Nephron (organoid): ENCODE data around the gene ZNF654.

ENCODE experiments used
- H3K27ac Mint-ChIP-seq, 3 experiments: 2 replicates each; pipeline ENCODE4 v1.8.0; 2020; ENCODE audit warnings: mixed read lengths in 3 of 3, mild to moderate bottlenecking in 2 of 3, moderate library complexity in 1 of 3
- H3K27me3 Mint-ChIP-seq: 2 replicates; pipeline ENCODE4 v1.8.0; 2021; ENCODE audit warnings: low read depth, mild to moderate bottlenecking, moderate library complexity, mixed read lengths
- H3K36me3 Mint-ChIP-seq: 2 replicates; pipeline ENCODE4 v1.8.0; 2020; ENCODE audit warnings: low read depth, mixed read lengths
- H3K4me1 Mint-ChIP-seq: 2 replicates; pipeline ENCODE4 v1.8.0; 2020; ENCODE audit warnings: mixed read lengths
- H3K4me3 Mint-ChIP-seq, 3 experiments: 2 replicates each; pipeline ENCODE4 v1.8.0; 2020; ENCODE audit warnings: mild to moderate bottlenecking in 3 of 3, mixed read lengths in 3 of 3, moderate library complexity in 2 of 3
- H3K9me3 Mint-ChIP-seq: 2 replicates; pipeline ENCODE4 v1.8.0; 2020; ENCODE audit warnings: mixed read lengths
- CTCF ChIP-seq, 3 experiments: fragments of 200-600 bp; sonication (generic); IDR thresholded peaks; one replicate each; pipeline ENCODE4 v1.5.0; 2021; ENCODE audit warnings: antibody characterized with exemption in 3 of 3; ENCODE audit not compliant: unreplicated experiment in 3 of 3

The ZNF654 gene

DNA sequence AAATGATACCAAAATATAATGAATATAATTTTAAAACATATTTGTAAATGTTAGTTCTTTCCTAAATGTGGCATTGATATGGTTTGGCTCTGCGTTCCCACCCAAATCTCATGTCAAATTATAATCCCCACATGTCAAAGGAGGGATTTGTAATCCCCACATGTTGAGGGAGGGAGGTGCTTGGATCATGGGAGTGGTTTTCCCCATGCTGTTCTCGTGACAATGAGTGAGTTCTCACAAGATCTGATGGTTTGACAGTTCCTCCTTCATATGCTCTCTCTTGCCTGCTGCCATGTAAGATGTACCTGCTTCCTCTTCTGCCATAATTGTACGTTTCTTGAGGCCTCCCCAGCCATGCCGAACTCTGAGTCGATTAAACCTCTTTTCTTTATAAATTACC is 12.3 kb upstream of the ZNF654 start:
- no peak overlapping the region for H3K4me3 Mint-ChIP-seq
- no peak overlapping the region for H3K27ac Mint-ChIP-seq
- no peaks in the 10 kb centered on the region for H3K36me3 Mint-ChIP-seq
- no peaks in the 10 kb centered on the region for H3K27me3 Mint-ChIP-seq
- H3K4me1 Mint-ChIP-seq: peaks cover 5% of the 10 kb centered on the region
- no peaks in the 10 kb centered on the region for H3K9me3 Mint-ChIP-seq
- no peak for TF ChIP-seq CTCF (IDR thresholded peaks at IDR 0.05; ENCODE audit: unreplicated experiment in 3 of 3)

- Mint-ChIP-seq H3K27ac (peak overlapping the region; percentile 89 to 97 (median 96)), H3K27me3 (no peaks in the 10 kb centered on the region), H3K4me1 (peaks cover 44% of the 10 kb centered on the region), H3K4me3 (peak overlapping the region; percentile 95 to 99 (median 98)), H3K9me3 (no peaks in the 10 kb centered on the region), H3K36me3 (peaks cover 30% of the 10 kb centered on the region)
- TF ChIP-seq CTCF (IDR thresholded peaks at IDR 0.05; ENCODE audit: unreplicated experiment in 3 of 3): no peak
These were observed 1.3 kb upstream of the ZNF654 start for GRCh38 chr3:88057630-88058305.

- peaks cover 30% of the 10 kb centered on the region for H3K36me3 Mint-ChIP-seq
- H3K4me3 Mint-ChIP-seq: peak overlapping the region; percentile 98 to 100 (median 99)
- H3K27ac Mint-ChIP-seq: peak overlapping the region; percentile 89 to 97 (median 96)
- TF ChIP-seq CTCF (IDR thresholded peaks at IDR 0.05; ENCODE audit: unreplicated experiment in 3 of 3): no peak
- H3K4me1 Mint-ChIP-seq: peaks cover 48% of the 10 kb centered on the region
- no peaks in the 10 kb centered on the region for H3K9me3 Mint-ChIP-seq
- no peaks in the 10 kb centered on the region for H3K27me3 Mint-ChIP-seq
These were observed 812 bp upstream of the ZNF654 start for GRCh38 chr3:88058306-88058580.

GRCh38 chr3:88059380-88060170 is 520 bp downstream of the ZNF654 start:
- Mint-ChIP-seq H3K27ac (peak overlapping the region; percentile 89 to 97 (median 93)), H3K36me3 (peaks cover 30% of the 10 kb centered on the region), H3K9me3 (no peaks in the 10 kb centered on the region), H3K4me1 (peaks cover 47% of the 10 kb centered on the region), H3K4me3 (peak overlapping the region; percentile 98 to 100 (median 99)), H3K27me3 (no peaks in the 10 kb centered on the region)
- no peak for TF ChIP-seq CTCF (IDR thresholded peaks at IDR 0.05; ENCODE audit: unreplicated experiment in 3 of 3)

DNA sequence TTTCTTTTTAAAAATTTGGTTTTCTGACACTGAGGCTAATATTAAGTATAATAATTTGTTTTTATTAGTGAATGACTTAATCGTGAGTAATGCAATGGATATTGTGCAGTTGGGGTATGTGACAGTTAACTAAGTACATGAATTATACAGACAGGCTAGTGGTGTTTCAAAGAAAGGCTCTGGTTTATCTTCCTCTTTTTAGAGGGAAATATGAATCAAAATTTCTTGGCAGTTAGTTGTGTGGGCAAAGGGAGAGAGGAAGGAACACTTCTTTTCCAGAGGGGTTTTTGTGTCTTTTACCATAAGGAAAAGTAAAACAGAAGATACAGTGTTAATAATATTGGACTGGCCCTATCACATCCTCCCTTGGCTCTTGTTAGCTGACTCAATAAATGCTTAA is 2.7 kb downstream of the ZNF654 start:
- Mint-ChIP-seq H3K4me3 (peak overlapping the region; percentile 20 to 98 (median 33)), H3K9me3 (no peaks in the 10 kb centered on the region), H3K4me1 (peaks cover 34% of the 10 kb centered on the region), H3K27me3 (no peaks in the 10 kb centered on the region), H3K27ac (no peak overlapping the region), H3K36me3 (peaks cover 18% of the 10 kb centered on the region)
- no peak for TF ChIP-seq CTCF (IDR thresholded peaks at IDR 0.05; ENCODE audit: unreplicated experiment in 3 of 3)
